ENCODE measurements around the gene B3GNT4. TPM values are rescaled to one million over a fixed set of nuclear protein-coding genes. Genes with fewer than 3 reads are reported as not detected.
A peak's percentile ranks its signal among the peaks of the same experiment; 100 is the strongest.
"Not testable (repeated sequence)": the region's sequence is repeated elsewhere in the genome, so short reads cannot be mapped to it uniquely, and the experiment has no call there.

B3GNT4 gene
- total RNA-seq, 1 experiment from 2014 or later = 2.8 TPM

DNA sequence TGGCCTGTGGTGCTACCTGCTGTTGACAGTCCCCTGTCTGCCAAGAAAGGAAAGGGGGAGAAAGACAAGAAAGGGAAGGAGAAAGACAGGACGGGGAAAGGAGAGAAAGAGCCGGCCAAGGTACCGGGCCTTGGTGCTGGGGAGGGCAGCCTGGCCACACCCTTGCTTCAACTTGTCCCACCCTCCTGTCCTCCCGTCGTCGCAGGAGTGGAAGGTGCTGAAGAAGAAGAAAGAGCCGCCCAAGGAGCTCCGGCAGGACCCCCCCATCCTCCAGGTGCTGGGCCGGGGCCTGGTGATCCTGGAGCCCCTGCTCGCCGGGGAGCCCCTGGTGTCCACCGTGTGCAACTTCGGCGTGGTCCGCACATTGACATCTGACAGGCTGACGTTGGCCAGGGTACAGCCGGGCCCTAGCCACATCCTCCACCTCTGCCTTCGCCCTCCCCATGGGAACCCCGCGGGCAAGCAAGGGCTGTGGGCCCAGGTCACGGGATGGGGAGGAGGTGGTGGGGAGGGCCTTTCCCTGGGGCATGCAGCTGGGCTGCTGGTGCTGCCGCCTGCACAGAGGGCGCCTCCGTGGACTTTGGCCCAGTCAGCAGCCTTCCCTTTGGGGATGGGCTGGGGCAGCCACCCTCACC is 2.9 kb upstream of the B3GNT4 start:
- Histone ChIP-seq H3K79me2 (ENCODE audit: low read depth) (no peaks in the 10 kb centered on the region), H3K4me3 (no peak overlapping the region), H3K36me3 (ENCODE audit: low read depth) (no peaks in the 10 kb centered on the region), H3K27me3 (ENCODE audit: insufficient read depth, low read depth) (no peaks in the 10 kb centered on the region), H3K4me1 (replicated peaks; ENCODE audit: insufficient read depth) (peaks cover 12% of the 10 kb centered on the region), H4K20me1 (ENCODE audit: insufficient read depth) (no peaks in the 10 kb centered on the region), H3K9me3 (ENCODE audit: insufficient read depth, low read depth) (no peaks in the 10 kb centered on the region; the same call in 1 of the 2 replicates), H3K9me2 (ENCODE audit: insufficient read depth) (no peaks in the 10 kb centered on the region), H3K4me2 (no peak overlapping the region), H3F3A (ENCODE audit: insufficient read depth, low read depth) (peaks cover 13% of the 10 kb centered on the region; the same call in 1 of the 2 replicates), H2AFZ (no peak overlapping the region), H3K27ac (no peak overlapping the region)
- BruUV-seq (replicated peaks) = no TSS peak
- no peak for DNase-seq
- CTCF ChIA-PET = no interaction called here
- intact Hi-C loops (cut with micrococcal nuclease; ENCODE audit: unreplicated experiment) = no loop called here
- POLR2A ChIA-PET (ENCODE audit: unreplicated experiment) = no interaction called here
- TF ChIP-seq EZH2 (IDR thresholded peaks at IDR 0.05; ENCODE audit: low read depth) = no peak
- TF ChIP-seq CTCF (conservative IDR thresholded peaks at IDR 0.05) = no peak

DNA sequence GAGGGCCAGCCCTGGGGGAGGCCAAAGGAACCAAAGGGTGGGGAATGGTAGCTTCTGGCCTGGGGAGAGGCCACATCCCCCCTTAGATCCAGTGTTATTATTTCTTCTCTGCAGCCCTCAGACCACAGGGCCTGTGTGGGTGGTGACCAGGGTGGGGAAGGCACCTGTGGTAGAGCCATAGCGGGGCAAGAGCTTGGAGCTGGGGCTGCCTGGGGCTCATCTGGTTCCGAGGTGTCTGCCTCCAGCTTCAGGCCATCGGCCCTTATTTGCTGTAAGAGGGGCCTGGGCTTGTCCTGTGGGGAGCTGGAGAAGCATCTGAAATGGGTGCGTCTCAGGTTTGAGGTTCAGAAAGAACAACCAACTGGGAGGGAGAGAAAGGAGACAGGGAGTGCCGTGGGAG is 2.1 kb upstream of the B3GNT4 start:
- Histone ChIP-seq H3K36me3 (ENCODE audit: low read depth) (no peaks in the 10 kb centered on the region), H3F3A (ENCODE audit: insufficient read depth, low read depth) (peaks cover 20% of the 10 kb centered on the region; the same call in 1 of the 2 replicates), H3K4me1 (replicated peaks; ENCODE audit: insufficient read depth) (peaks cover 12% of the 10 kb centered on the region), H2AFZ (no peak overlapping the region), H3K4me2 (no peak overlapping the region), H3K9me3 (ENCODE audit: insufficient read depth, low read depth) (no peaks in the 10 kb centered on the region), H3K27me3 (ENCODE audit: insufficient read depth, low read depth) (no peaks in the 10 kb centered on the region), H3K9me2 (ENCODE audit: insufficient read depth) (no peaks in the 10 kb centered on the region), H4K20me1 (ENCODE audit: insufficient read depth) (no peaks in the 10 kb centered on the region), H3K79me2 (ENCODE audit: low read depth) (no peaks in the 10 kb centered on the region), H3K4me3 (no peak overlapping the region), H3K27ac (no peak overlapping the region)
- intact Hi-C loops (cut with micrococcal nuclease; ENCODE audit: unreplicated experiment) = no loop called here
- TF ChIP-seq EZH2 (IDR thresholded peaks at IDR 0.05; ENCODE audit: low read depth) (no peak), CTCF (conservative IDR thresholded peaks at IDR 0.05) (no peak)
- ChIA-PET POLR2A (ENCODE audit: unreplicated experiment) (no interaction called here), CTCF (no interaction called here)
- no TSS peak for BruUV-seq (replicated peaks)
- DNase-seq = no peak

- H3K9me2 ChIP-seq (ENCODE audit: insufficient read depth) = no peaks in the 10 kb centered on the region
- H3K4me1 ChIP-seq (replicated peaks; ENCODE audit: insufficient read depth) = peaks cover 12% of the 10 kb centered on the region
- no TSS peak for BruUV-seq (replicated peaks)
- H3K4me3 ChIP-seq = no peak overlapping the region
- no peaks in the 10 kb centered on the region for H3K9me3 ChIP-seq (ENCODE audit: insufficient read depth, low read depth)
- H4K20me1 ChIP-seq (ENCODE audit: insufficient read depth) = no peaks in the 10 kb centered on the region
- H3K27me3 ChIP-seq (ENCODE audit: insufficient read depth, low read depth) = no peaks in the 10 kb centered on the region
- no peaks in the 10 kb centered on the region for H3K79me2 ChIP-seq (ENCODE audit: low read depth)
- ChIA-PET CTCF (no interaction called here), POLR2A (ENCODE audit: unreplicated experiment) (no interaction called here)
- H3K36me3 ChIP-seq (ENCODE audit: low read depth) = no peaks in the 10 kb centered on the region
- intact Hi-C loops (cut with micrococcal nuclease; ENCODE audit: unreplicated experiment) = no loop called here
- no peak overlapping the region for H3K4me2 ChIP-seq
- no peak for DNase-seq
- no peak overlapping the region for H2AFZ ChIP-seq
- peaks cover 22% of the 10 kb centered on the region; the same call in 1 of the 2 replicates for H3F3A ChIP-seq (ENCODE audit: insufficient read depth, low read depth)
- H3K27ac ChIP-seq = no peak overlapping the region
- TF ChIP-seq CTCF (conservative IDR thresholded peaks at IDR 0.05) (no peak), EZH2 (IDR thresholded peaks at IDR 0.05; ENCODE audit: low read depth) (no peak)
These were observed 1.5 kb upstream of the B3GNT4 start for GRCh38 chr12:122202017-122202416.

DNA sequence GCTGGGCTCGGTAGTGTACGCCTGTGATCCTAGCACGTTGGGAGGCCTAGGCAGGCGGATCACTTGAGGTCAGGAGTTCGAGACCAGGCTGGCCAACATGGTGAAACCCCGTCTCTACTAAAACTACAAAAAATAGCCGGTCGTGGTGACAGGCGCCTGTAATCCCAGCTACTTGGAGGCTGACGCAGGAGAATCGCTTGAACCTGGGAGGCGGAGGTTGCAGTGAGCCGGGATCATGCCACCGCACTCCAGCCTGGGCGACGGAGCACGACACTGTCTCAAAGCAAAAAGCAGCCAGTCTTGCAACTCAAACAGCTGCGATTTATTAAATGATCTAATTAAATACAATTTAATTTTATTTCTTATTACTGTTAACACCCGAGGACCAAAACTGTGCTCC is 698 bp upstream of the B3GNT4 start:
- H3K9me3 ChIP-seq (ENCODE audit: insufficient read depth, low read depth); H4K20me1 ChIP-seq (ENCODE audit: insufficient read depth); H3K27ac ChIP-seq; H3K79me2 ChIP-seq (ENCODE audit: low read depth); H3K27me3 ChIP-seq (ENCODE audit: insufficient read depth, low read depth); CTCF ChIA-PET; H3K4me1 ChIP-seq (replicated peaks; ENCODE audit: insufficient read depth); H3K36me3 ChIP-seq (ENCODE audit: low read depth); intact Hi-C loops (cut with micrococcal nuclease; ENCODE audit: unreplicated experiment); POLR2A ChIA-PET (ENCODE audit: unreplicated experiment); H3K9me2 ChIP-seq (ENCODE audit: insufficient read depth); DNase-seq; BruUV-seq (replicated peaks): not testable (repeated sequence)
- Histone ChIP-seq H3K4me3 (peak overlapping the region; percentile 57), H2AFZ (peak overlapping the region; percentile 83; the same call in 1 of the 2 replicates), H3K4me2 (peak overlapping the region; percentile 85), H3F3A (ENCODE audit: insufficient read depth, low read depth) (peaks cover 27% of the 10 kb centered on the region; the same call in 1 of the 2 replicates)
